Tibial nerve (tissue), 4 donors: ENCODE results near the gene NUDT22. TPM values are rescaled to one million over a fixed set of nuclear protein-coding genes. Genes with fewer than 3 reads are reported as not detected.

ENCODE experiments used
- DNase-seq, 2 donors: peaks; one replicate each; pipeline ENCODE4 v3.0.0-alpha.2; 2019; ENCODE audit warnings: low spot score in 2 of 2
- H3K27ac ChIP-seq, 4 donors: fragments of 200-600 bp; sonication (generic) in 3 of 4; one replicate each; pipeline ENCODE4 v1.5.1; 2017 to 2019; ENCODE audit warnings: mild to moderate bottlenecking in 1 of 4
- H3K27me3 ChIP-seq, 2 donors: fragments of 200-600 bp; sonication (generic) in 1 of 2; one replicate each; pipeline versions ENCODE4 v1.5.1 to v1.6.0; 2017 to 2019
- H3K36me3 ChIP-seq, 3 donors: fragments of 200-600 bp; sonication (generic); one replicate each; pipeline ENCODE4 v1.5.1; 2018 to 2019
- H3K4me1 ChIP-seq, 4 donors: fragments of 200-600 bp; sonication (generic) in 3 of 4; one replicate each; pipeline ENCODE4 v1.5.1; 2017 to 2019
- H3K4me3 ChIP-seq, 4 donors: fragments of 200-600 bp; sonication (generic) in 3 of 4; one replicate each; pipeline ENCODE4 v1.5.1; 2017 to 2019; ENCODE audit warnings: mild to moderate bottlenecking in 1 of 4, moderate library complexity in 1 of 4
- H3K9me3 ChIP-seq, 4 donors: fragments of 200-600 bp; sonication (generic) in 3 of 4; one replicate each; pipeline ENCODE4 v1.5.1; 2017 to 2019
- CTCF ChIP-seq, 5 experiments: fragments of 200-600 bp in 3 of 5; fragments of 450-650 bp in 2 of 5; sonication (generic) in 3 of 5; IDR thresholded peaks; one replicate each; pipeline ENCODE4 v1.5.1; 2016 to 2019; ENCODE audit warnings: antibody characterized with exemption in 5 of 5, mild to moderate bottlenecking in 3 of 5, moderate library complexity in 2 of 5
- EP300 ChIP-seq, 2 donors: sonication (generic); formaldehyde crosslinking; IDR thresholded peaks; one replicate each; pipeline ENCODE4 v1.6.1; 2017; ENCODE audit warnings: antibody characterized with exemption in 2 of 2, mild to moderate bottlenecking in 1 of 2
- POLR2A ChIP-seq, 2 donors: fragments of 450-650 bp; IDR thresholded peaks; one replicate each; pipeline ENCODE4 v1.6.1; 2017; ENCODE audit warnings: antibody characterized with exemption in 2 of 2, mild to moderate bottlenecking in 2 of 2, moderate library complexity in 2 of 2
- WGBS, 2 donors: methylation state at CpG; one replicate each; pipeline ENCODE4 v1.1.5; 2018; 5-methylcytosine and 5-hydroxymethylcytosine counted together
- total RNA-seq, 4 donors: library from RNA; depleted of rRNA; stranded (reverse); fragments of >200 nt; gene quantifications; one replicate each; pipeline ENCODE4 v1.1.0, GENCODE V29; 2016

The NUDT22 gene
- total RNA-seq, 4 donors from 2014 or later: 33.0 to 83.7 (median 60.2) TPM

- H3K4me3 ChIP-seq: peak overlapping the region; percentile 53 to 90 (median 68)
- no peak for DNase-seq
- WGBS, 2 donors: 9 to 12% methylated on average over 11 to 13 of the region's 80 CpGs
- no peaks in the 10 kb centered on the region for H3K9me3 ChIP-seq
- peaks cover 0 to 33% (median 4%) of the 10 kb centered on the region in 3 donors for H3K36me3 ChIP-seq
- TF ChIP-seq EP300 (IDR thresholded peaks at IDR 0.05) (peak in 1 of 2 donors; percentile 9), CTCF (IDR thresholded peaks at IDR 0.05) (peak in 1 of 5 experiments; percentile 40), POLR2A (IDR thresholded peaks at IDR 0.05) (peak in 1 of 2 donors; percentile 29)
- peaks cover 0 to 59% (median 29%) of the 10 kb centered on the region in 4 donors for H3K4me1 ChIP-seq
- peak overlapping the region; percentile 71 to 94 (median 89) for H3K27ac ChIP-seq
- H3K27me3 ChIP-seq: no peaks in the 10 kb centered on the region
Measured at GRCh38 chr11:64234647-64235379, 8.7 kb downstream of the NUDT22 start.

GRCh38 chr11:64235437-64236161, 9.5 kb downstream of the NUDT22 start:
- H3K4me1 ChIP-seq: peaks cover 0 to 64% (median 34%) of the 10 kb centered on the region in 4 donors
- DNase-seq: no peak
- H3K4me3 ChIP-seq: peak overlapping the region in 2 of 4 donors; percentile 79 to 90
- TF ChIP-seq CTCF (IDR thresholded peaks at IDR 0.05): no peak
- peak overlapping the region in 3 of 4 donors; percentile 86 to 94 (median 92) for H3K27ac ChIP-seq
- WGBS, 2 donors: 76 to 80% methylated on average over 2 to 12 of the region's 12 CpGs
- no peaks in the 10 kb centered on the region for H3K9me3 ChIP-seq
- peaks cover 0 to 33% (median 4%) of the 10 kb centered on the region in 3 donors for H3K36me3 ChIP-seq
- H3K27me3 ChIP-seq: no peaks in the 10 kb centered on the region

- Histone ChIP-seq H3K4me3 (no peak overlapping the region), H3K36me3 (peaks cover 0 to 33% (median 4%) of the 10 kb centered on the region in 3 donors), H3K9me3 (no peaks in the 10 kb centered on the region), H3K4me1 (peaks cover 0 to 52% (median 36%) of the 10 kb centered on the region in 4 donors), H3K27me3 (no peaks in the 10 kb centered on the region), H3K27ac (peak overlapping the region in 2 of 4 donors; percentile 11 to 19)
- WGBS, 2 donors: 71 to 72% methylated on average over 12 of the region's 12 CpGs
- TF ChIP-seq POLR2A (IDR thresholded peaks at IDR 0.05): no peak
- TF ChIP-seq EP300 (IDR thresholded peaks at IDR 0.05): no peak
- no peak for TF ChIP-seq CTCF (IDR thresholded peaks at IDR 0.05)
- no peak for DNase-seq
Measured at GRCh38 chr11:64237484-64237951, 11.4 kb downstream of the NUDT22 start.

GRCh38 chr11:64238076-64238475, 12.0 kb downstream of the NUDT22 start:
- no peaks in the 10 kb centered on the region for H3K9me3 ChIP-seq
- no peaks in the 10 kb centered on the region for H3K27me3 ChIP-seq
- peak overlapping the region in 2 of 4 donors; percentile 26 to 95 for H3K27ac ChIP-seq
- H3K36me3 ChIP-seq: peaks cover 0 to 36% (median 4%) of the 10 kb centered on the region in 3 donors
- H3K4me1 ChIP-seq: peaks cover 0 to 52% (median 40%) of the 10 kb centered on the region in 4 donors
- TF ChIP-seq EP300 (IDR thresholded peaks at IDR 0.05) (no peak), CTCF (IDR thresholded peaks at IDR 0.05) (no peak), POLR2A (IDR thresholded peaks at IDR 0.05) (no peak)
- no peak overlapping the region for H3K4me3 ChIP-seq
- WGBS, 2 donors: 88 to 96% methylated on average over 8 to 9 of the region's 9 CpGs
- DNase-seq: no peak
